ENCODE data around the gene LRRC26. TPM values are rescaled to one million over a fixed set of nuclear protein-coding genes. Genes with fewer than 3 reads are reported as not detected.

Gene LRRC26
- total RNA-seq, 1 donor = not detected

GRCh38 chr9:137156567-137157375, 13.1 kb downstream of the LRRC26 start:
- Histone ChIP-seq H3K4me2 (ENCODE audit: insufficient read depth, low read length) (peak overlapping the region; percentile 67), H3K36me3 (ENCODE audit: insufficient read depth, low read length) (no peaks in the 10 kb centered on the region), H2AFZ (ENCODE audit: low read length) (peak overlapping the region; percentile 56), H3K79me2 (ENCODE audit: insufficient read depth, low read length) (no peaks in the 10 kb centered on the region), H3K27ac (ENCODE audit: low read depth, low read length) (no peak overlapping the region), H3K9me3 (ENCODE audit: low read depth, low read length) (no peaks in the 10 kb centered on the region), H3K4me1 (ENCODE audit: insufficient read depth, low read length) (no peaks in the 10 kb centered on the region), H4K20me1 (ENCODE audit: insufficient read depth, low read length) (peaks cover 5% of the 10 kb centered on the region), H3K27me3 (ENCODE audit: insufficient read depth, low read length) (peaks cover 36% of the 10 kb centered on the region), H3K4me3 (ENCODE audit: insufficient read depth, low read length) (peak overlapping the region; percentile 56)
- DNase-seq (ENCODE audit: insufficient read length, low spot score, missing footprints) = no peak
- no peak for TF ChIP-seq CTCF (IDR thresholded peaks at IDR 0.05; ENCODE audit: extremely low read depth, low read depth, low read length)

GRCh38 chr9:137152844-137153405, 16.9 kb downstream of the LRRC26 start:
- H4K20me1 ChIP-seq (ENCODE audit: insufficient read depth, low read length) = peaks cover 3% of the 10 kb centered on the region
- H3K79me2 ChIP-seq (ENCODE audit: insufficient read depth, low read length) = no peaks in the 10 kb centered on the region
- H3K4me1 ChIP-seq (ENCODE audit: insufficient read depth, low read length) = no peaks in the 10 kb centered on the region
- H3K27ac ChIP-seq (ENCODE audit: low read depth, low read length) = no peak overlapping the region
- H3K27me3 ChIP-seq (ENCODE audit: insufficient read depth, low read length) = peaks cover 8% of the 10 kb centered on the region
- H3K4me2 ChIP-seq (ENCODE audit: insufficient read depth, low read length) = no peak overlapping the region
- TF ChIP-seq CTCF (IDR thresholded peaks at IDR 0.05; ENCODE audit: extremely low read depth, low read depth, low read length) = no peak
- H2AFZ ChIP-seq (ENCODE audit: low read length) = no peak overlapping the region
- no peaks in the 10 kb centered on the region for H3K36me3 ChIP-seq (ENCODE audit: insufficient read depth, low read length)
- H3K4me3 ChIP-seq (ENCODE audit: insufficient read depth, low read length) = no peak overlapping the region
- no peak for DNase-seq (ENCODE audit: insufficient read length, low spot score, missing footprints)
- no peaks in the 10 kb centered on the region for H3K9me3 ChIP-seq (ENCODE audit: low read depth, low read length)

GRCh38 chr9:137150617-137151457, 19.0 kb downstream of the LRRC26 start:
- H3K4me2 ChIP-seq (ENCODE audit: insufficient read depth, low read length) = no peak overlapping the region
- H3K27me3 ChIP-seq (ENCODE audit: insufficient read depth, low read length) = no peaks in the 10 kb centered on the region
- H3K4me1 ChIP-seq (ENCODE audit: insufficient read depth, low read length) = no peaks in the 10 kb centered on the region
- H3K9me3 ChIP-seq (ENCODE audit: low read depth, low read length) = no peaks in the 10 kb centered on the region
- H3K36me3 ChIP-seq (ENCODE audit: insufficient read depth, low read length) = no peaks in the 10 kb centered on the region
- H2AFZ ChIP-seq (ENCODE audit: low read length) = no peak overlapping the region
- no peak for DNase-seq (ENCODE audit: insufficient read length, low spot score, missing footprints)
- no peak for TF ChIP-seq CTCF (IDR thresholded peaks at IDR 0.05; ENCODE audit: extremely low read depth, low read depth, low read length)
- no peak overlapping the region for H3K27ac ChIP-seq (ENCODE audit: low read depth, low read length)
- no peaks in the 10 kb centered on the region for H4K20me1 ChIP-seq (ENCODE audit: insufficient read depth, low read length)
- H3K4me3 ChIP-seq (ENCODE audit: insufficient read depth, low read length) = no peak overlapping the region
- H3K79me2 ChIP-seq (ENCODE audit: insufficient read depth, low read length) = no peaks in the 10 kb centered on the region
